B cell (primary cell): Measurements from ENCODE around the gene RABL6. TPM values are rescaled to one million over a fixed set of nuclear protein-coding genes. Genes with fewer than 3 reads are reported as not detected.

ENCODE experiments used
- ATAC-seq: fragments of 200-7000 bp; cut with Tn5 transposase; one replicate; pipeline ENCODE4 v1.10.0; 2021; ENCODE audit warnings: low read depth, mild to moderate bottlenecking, moderate number of reproducible peaks, moderate library complexity
- CTCF ChIA-PET: fragments of 350-600 bp; sonication (Branson Sonifier 250); formaldehyde crosslinking; loops from one replicate; lab custom pipeline; 2021; ENCODE audit warnings: antibody characterized with exemption, inconsistent platforms; lab: Charles Lee
- POLR2A ChIA-PET: fragments of 350-600 bp; sonication (Branson Sonifier 250); formaldehyde crosslinking; loops from one replicate; lab custom pipeline; 2021; ENCODE audit warnings: antibody characterized with exemption; lab: Charles Lee
- DNase-seq: peaks from one replicate; pipeline ENCODE4 v3.0.0; 2013
- H2AFZ ChIP-seq: 2 replicates; pipeline ENCODE4 v1.6.1; 2012; ENCODE audit warnings: mild to moderate bottlenecking, low read depth, low read length; ENCODE audit not compliant: insufficient read depth, poor library complexity, severe bottlenecking
- H3K27ac ChIP-seq, 2 donors: 1 replicate in 1 of 2; 2 replicates in 1 of 2; pipeline ENCODE4 v1.5.1; 2012 to 2013; ENCODE audit warnings: low read length in 2 of 2, mild to moderate bottlenecking in 2 of 2, moderate library complexity in 1 of 2
- H3K27me3 ChIP-seq, 4 experiments: fragments of 200-600 bp in 1 of 4; sonication (generic) in 1 of 4; replicated peaks in 1 of 4; 1 replicate in 2 of 4; 2 replicates in 2 of 4; pipeline versions ENCODE4 v1.6.1 to v1.7.0; 2013 to 2016; ENCODE audit warnings: low read length in 3 of 4, mild to moderate bottlenecking in 2 of 4, mixed read lengths in 1 of 4, moderate library complexity in 1 of 4; ENCODE audit not compliant: insufficient read depth in 4 of 4, control insufficient read depth in 3 of 4; ENCODE audit errors: control extremely low read depth in 1 of 4
- H3K36me3 ChIP-seq, 2 experiments: replicated peaks in 1 of 2; 1 replicate in 1 of 2; 2 replicates in 1 of 2; pipeline versions ENCODE4 v1.6.1 to v1.7.1; 2013; ENCODE audit warnings: low read length in 1 of 2; ENCODE audit not compliant: insufficient read depth in 2 of 2, control insufficient read depth in 1 of 2; ENCODE audit errors: control extremely low read depth in 1 of 2, extremely low read depth in 1 of 2
- H3K4me1 ChIP-seq, 2 donors: fragments of 200-600 bp in 1 of 2; sonication (generic) in 1 of 2; 1 replicate in 1 of 2; 2 replicates in 1 of 2; pipeline versions ENCODE4 v1.5.1 to v1.6.1; 2013 to 2017; ENCODE audit warnings: low read length in 2 of 2; ENCODE audit not compliant: control insufficient read depth in 2 of 2, insufficient read depth in 2 of 2
- H3K4me2 ChIP-seq: replicated peaks from 2 replicates; pipeline ENCODE3; 2012; ENCODE audit warnings: mild to moderate bottlenecking, low read depth, low read length; ENCODE audit not compliant: poor library complexity, severe bottlenecking
- H3K4me3 ChIP-seq, 5 experiments: fragments of 200-600 bp in 1 of 5; sonication (generic) in 1 of 5; 1 replicate in 3 of 5; 2 replicates in 2 of 5; pipeline versions ENCODE4 v1.5.1 to v1.7.0; 2011 to 2016; ENCODE audit warnings: low read length in 4 of 5, mild to moderate bottlenecking in 4 of 5, low read depth in 2 of 5, control low read depth in 1 of 5, moderate library complexity in 1 of 5; ENCODE audit not compliant: insufficient read depth in 1 of 5; ENCODE audit errors: control extremely low read depth in 1 of 5, extremely low read depth in 1 of 5
- H3K79me2 ChIP-seq: fragments of 200-600 bp; sonication (generic); one replicate; pipeline ENCODE4 v1.6.0; 2016; ENCODE audit warnings: low read length; ENCODE audit not compliant: control insufficient read depth, insufficient read depth
- H3K9ac ChIP-seq: fragments of 200-600 bp; sonication (generic); 2 replicates; pipeline ENCODE4 v1.6.1; 2017; ENCODE audit warnings: mild to moderate bottlenecking, low read length, moderate library complexity
- H3K9me3 ChIP-seq, 3 donors: one replicate each; pipeline versions ENCODE4 v1.6.1 to v1.7.1; 2013; ENCODE audit warnings: low read length in 2 of 3; ENCODE audit not compliant: control insufficient read depth in 2 of 3, insufficient read depth in 1 of 3; ENCODE audit errors: control extremely low read depth in 1 of 3
- H4K20me1 ChIP-seq: 2 replicates; pipeline ENCODE4 v1.6.0; 2012; ENCODE audit warnings: mild to moderate bottlenecking, low read length; ENCODE audit not compliant: insufficient read depth, control insufficient read depth, poor library complexity, severe bottlenecking
- H3K27ac Mint-ChIP-seq: one replicate; pipeline ENCODE4 v1.8.0; 2021; ENCODE audit warnings: mixed read lengths
- H3K27me3 Mint-ChIP-seq: one replicate; pipeline ENCODE4 v1.8.0; 2021; ENCODE audit warnings: mixed read lengths
- H3K4me1 Mint-ChIP-seq: one replicate; pipeline ENCODE4 v1.8.0; 2021; ENCODE audit warnings: mixed read lengths
- H3K4me3 Mint-ChIP-seq: one replicate; pipeline ENCODE4 v1.8.0; 2021; ENCODE audit warnings: mixed read lengths
- H3K9me3 Mint-ChIP-seq: one replicate; pipeline ENCODE4 v1.8.0; 2022; ENCODE audit warnings: mixed read lengths; ENCODE audit not compliant: insufficient read depth
- CTCF ChIP-seq: fragments of 200-600 bp; IDR thresholded peaks from one replicate; pipeline ENCODE4 v1.8.0; 2022; ENCODE audit warnings: antibody characterized with exemption, mild to moderate bottlenecking
- EZH2 ChIP-seq: IDR thresholded peaks from 2 replicates; pipeline ENCODE4 v1.6.1; 2012; ENCODE audit warnings: borderline replicate concordance, low read depth, mild to moderate bottlenecking, moderate library complexity, low read length; ENCODE audit not compliant: insufficient read depth, poor library complexity, severe bottlenecking
- WGBS: methylation state at CpG from one replicate; pipeline ENCODE4 v1.1.5; 2013; ENCODE audit warnings: missing lambda C conversion rate; ENCODE audit not compliant: insufficient coverage; 5-methylcytosine and 5-hydroxymethylcytosine counted together
- intact Hi-C: fragments of 100-400 bp; cut with micrococcal nuclease; formaldehyde crosslinking; loops from one replicate; pipeline ENCODE4 v1.10.0; 2022
- polyA plus RNA-seq: library from polyadenylated mRNA; depleted of rRNA; stranded (reverse); fragments of >200 nt; gene quantifications from 2 replicates; pipeline ENCODE4 v1.2.3, GENCODE V29; 2012
- total RNA-seq, 2 donors: library from RNA; stranded (reverse); fragments of 120-200 nt in 1 of 2; gene quantifications; 1 replicate in 1 of 2; 2 replicates in 1 of 2; pipeline versions ENCODE4 v1.2.3 to v1.2.4, GENCODE V29; 2013 to 2022

Gene RABL6
- total and polyA plus RNA-seq, 2 donors (not counting 1 experiment from before 2014, with no cell fraction given), result 33.6 to 70.5 TPM

- intact Hi-C loops, result loop anchor here (10.0 kb wide), 1 partner anchor 316 kb away; the partner anchor contains the start of genes NDOR1, TMEM203 and TPRN
- POLR2A ChIA-PET, result interaction anchor here (0.7 kb wide), 1 partner anchor 112 kb away, joined by 4 read pairs; no protein-coding TSS in a partner anchor
- Mint-ChIP-seq H3K9me3 (no peaks in the 10 kb centered on the region), H3K27me3 (no peaks in the 10 kb centered on the region), H3K4me3 (peak overlapping the region; percentile 13), H3K4me1 (peaks cover 27% of the 10 kb centered on the region), H3K27ac (no peak overlapping the region)
- peaks cover 0 to 12% of the 10 kb centered on the region in 2 experiments for H3K36me3 ChIP-seq
- no peak overlapping the region for H3K27ac ChIP-seq
- H3K4me1 ChIP-seq, result peaks cover 9 to 22% of the 10 kb centered on the region in 2 donors
- WGBS, result 92% methylated on average over 8 of the region's 8 CpGs
- H2AFZ ChIP-seq, result no peak overlapping the region
- no peaks in the 10 kb centered on the region for H3K9me3 ChIP-seq
- H3K27me3 ChIP-seq, result no peaks in the 10 kb centered on the region
- CTCF ChIA-PET, result interaction anchor here (0.9 kb wide), 1 partner anchor 137 kb away, joined by 3 read pairs; no protein-coding TSS in a partner anchor
- H4K20me1 ChIP-seq, result peaks cover 54% of the 10 kb centered on the region
- H3K4me2 ChIP-seq, result no peak overlapping the region
- DNase-seq (no peak), ATAC-seq (no peak)
- TF ChIP-seq CTCF, result no peak
- no peak for TF ChIP-seq EZH2
- H3K79me2 ChIP-seq, result peaks cover 82% of the 10 kb centered on the region
- H3K9ac ChIP-seq, result no peak overlapping the region
- H3K4me3 ChIP-seq, result no peak overlapping the region
Observed at GRCh38 chr9:136888454-136888853, 80.7 kb downstream of the RABL6 start.

GRCh38 chr9:136889858-136890257, 82.1 kb downstream of the RABL6 start:
- DNase-seq (no peak), ATAC-seq (no peak)
- Mint-ChIP-seq H3K9me3 (no peaks in the 10 kb centered on the region), H3K27ac (no peak overlapping the region), H3K4me1 (peaks cover 35% of the 10 kb centered on the region), H3K4me3 (no peak overlapping the region), H3K27me3 (no peaks in the 10 kb centered on the region)
- Histone ChIP-seq H3K4me2 (no peak overlapping the region), H3K9me3 (no peaks in the 10 kb centered on the region), H3K27ac (no peak overlapping the region), H2AFZ (no peak overlapping the region), H3K9ac (no peak overlapping the region), H4K20me1 (peaks cover 68% of the 10 kb centered on the region), H3K4me1 (peaks cover 9 to 22% of the 10 kb centered on the region in 2 donors), H3K79me2 (peaks cover 95% of the 10 kb centered on the region), H3K27me3 (no peaks in the 10 kb centered on the region), H3K36me3 (peaks cover 0 to 13% of the 10 kb centered on the region in 2 experiments), H3K4me3 (no peak overlapping the region)
- no peak for TF ChIP-seq EZH2
- TF ChIP-seq CTCF, result no peak
- CTCF ChIA-PET, result interaction anchor here (1.2 kb wide), 1 partner anchor 142 kb away, joined by 4 read pairs; the partner anchor contains the start of gene FUT7
- intact Hi-C loops, result loop anchor here (10.0 kb wide), 1 partner anchor 315 kb away; the partner anchor contains the start of genes NDOR1, TMEM203 and TPRN
- 98% methylated on average over 42 of the region's 42 CpGs for WGBS
- POLR2A ChIA-PET, result interaction anchor here (0.5 to 1.0 kb wide), 2 partner anchors 13 to 47 kb away, joined by 3 to 7 read pairs; partner anchors contain the start of gene AJM1
